GM21576 (cell line): Measurements from ENCODE around the gene OR10K2.
"Not testable (repeated sequence)": the region's sequence is repeated elsewhere in the genome, so short reads cannot be mapped to it uniquely, and the experiment has no call there.

ENCODE experiments used
- ATAC-seq: cut with Tn5 transposase; IDR thresholded peaks from one replicate; pipeline ENCODE4 v1.9.1; 2021; ENCODE audit warnings: mild to moderate bottlenecking, moderate library complexity; ENCODE audit not compliant: unreplicated experiment

The OR10K2 gene, protein sequence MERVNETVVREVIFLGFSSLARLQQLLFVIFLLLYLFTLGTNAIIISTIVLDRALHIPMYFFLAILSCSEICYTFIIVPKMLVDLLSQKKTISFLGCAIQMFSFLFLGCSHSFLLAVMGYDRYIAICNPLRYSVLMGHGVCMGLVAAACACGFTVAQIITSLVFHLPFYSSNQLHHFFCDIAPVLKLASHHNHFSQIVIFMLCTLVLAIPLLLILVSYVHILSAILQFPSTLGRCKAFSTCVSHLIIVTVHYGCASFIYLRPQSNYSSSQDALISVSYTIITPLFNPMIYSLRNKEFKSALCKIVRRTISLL

GRCh38 chr1:158426137-158426536, at the start of gene OR10K2:
TSS of gene OR10K2 (minus strand) at chr1:158426237. CDS start at chr1:158420866, 5,371 bp downstream.
- no peak for ATAC-seq

GRCh38 chr1:158471920-158472319, 45.9 kb upstream of the OR10K2 start, which contains the start of gene OR10R2:
TSS of gene OR10R2 (plus strand) at chr1:158472220. CDS start at chr1:158472326, 106 bp downstream.
- no peak for ATAC-seq

DNA sequence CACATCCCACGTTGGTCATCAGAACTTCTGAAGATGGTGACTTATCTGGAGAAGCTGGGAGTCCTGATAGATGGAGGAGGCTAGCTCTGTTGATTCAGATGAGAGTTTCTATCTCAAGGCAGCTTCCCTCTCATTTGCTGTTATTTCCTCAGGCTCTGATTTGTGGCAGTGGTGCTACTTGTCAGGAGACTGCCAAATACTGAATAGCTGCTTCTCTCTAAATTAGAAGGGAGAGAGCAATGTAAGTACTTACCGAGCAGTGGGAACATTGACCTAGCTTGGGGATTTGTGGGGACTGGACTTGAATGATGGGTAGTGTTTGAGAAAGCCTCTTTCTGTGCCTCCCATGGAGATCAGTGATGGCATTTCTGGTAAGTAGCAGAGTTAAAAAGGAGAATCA, 35.5 kb upstream of the OR10K2 start, which contains the start of gene OR10K1:
Gene OR10K1 (plus strand): TSS at position 301 of the 400 bp plus-strand sequence. CDS start 3,728 bp downstream, outside the sequence.
- ATAC-seq, result no peak

- ATAC-seq, result no peak
These were observed 32.2 kb upstream of the OR10K2 start for GRCh38 chr1:158458263-158458662.

DNA sequence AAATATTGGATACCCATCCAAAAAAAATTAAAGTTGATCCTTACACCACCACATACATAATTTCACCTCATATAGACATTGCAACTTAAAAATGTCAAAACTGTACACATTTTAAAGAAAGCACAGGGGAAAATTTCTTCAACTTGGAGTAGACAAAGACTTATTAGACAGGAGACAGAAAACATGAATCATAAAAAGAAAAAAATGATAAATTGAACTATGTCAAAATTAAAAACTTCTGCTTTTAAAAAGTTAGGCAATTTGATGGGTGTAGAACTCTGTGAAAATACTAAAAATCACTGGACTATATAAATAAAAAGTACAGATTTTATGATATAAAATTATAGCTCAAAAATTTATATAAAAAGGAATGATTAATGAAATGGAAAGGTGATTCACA, 31.2 kb upstream of the OR10K2 start:
- no peak for ATAC-seq

- no peak for ATAC-seq
These were observed 28.5 kb upstream of the OR10K2 start for GRCh38 chr1:158454537-158454936.

DNA sequence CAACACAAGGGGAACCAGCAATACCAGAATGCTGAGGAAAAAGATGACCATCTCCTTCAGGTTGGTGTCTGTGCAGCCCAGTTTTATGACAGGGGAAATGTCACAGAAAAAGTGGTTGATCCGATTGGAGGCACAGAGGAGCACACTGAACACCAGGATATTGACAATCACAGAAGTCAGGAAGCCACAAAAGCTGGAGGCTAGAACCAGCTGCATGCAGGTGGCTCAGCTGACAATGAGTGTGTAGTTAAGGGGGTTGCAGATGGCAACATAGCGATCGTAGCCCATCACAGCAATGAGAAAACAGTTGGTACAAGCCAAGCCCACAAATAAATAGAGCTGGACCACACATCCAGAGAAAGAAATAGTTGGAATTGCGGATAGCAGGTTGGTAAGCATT, 19.3 kb upstream of the OR10K2 start:
- no peak for ATAC-seq

- ATAC-seq, result no peak
These were observed 8.7 kb upstream of the OR10K2 start for GRCh38 chr1:158434741-158435140.

GRCh38 chr1:158430163-158430562, 4.1 kb upstream of the OR10K2 start:
- ATAC-seq, result not testable (repeated sequence)

DNA sequence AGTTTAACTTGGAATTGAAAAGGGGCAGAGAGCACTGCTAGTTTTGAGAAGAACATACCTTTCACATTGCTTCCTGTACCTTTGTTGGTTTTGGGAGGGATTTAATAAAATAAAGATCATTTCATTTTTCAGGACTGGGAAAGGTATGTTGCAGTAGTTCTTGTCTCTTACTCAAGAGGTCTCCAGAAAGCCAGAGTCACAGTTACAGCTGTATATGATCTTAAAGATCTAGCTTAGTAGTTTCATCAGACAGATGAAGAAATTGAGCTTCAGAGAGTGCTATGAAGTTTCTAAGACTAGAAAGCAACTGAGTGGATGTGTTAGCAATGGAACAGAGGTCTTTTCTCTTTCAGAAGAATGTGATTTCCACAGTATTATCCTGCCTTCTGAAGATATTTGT, 1.0 kb downstream of the OR10K2 start:
- no peak for ATAC-seq

DNA sequence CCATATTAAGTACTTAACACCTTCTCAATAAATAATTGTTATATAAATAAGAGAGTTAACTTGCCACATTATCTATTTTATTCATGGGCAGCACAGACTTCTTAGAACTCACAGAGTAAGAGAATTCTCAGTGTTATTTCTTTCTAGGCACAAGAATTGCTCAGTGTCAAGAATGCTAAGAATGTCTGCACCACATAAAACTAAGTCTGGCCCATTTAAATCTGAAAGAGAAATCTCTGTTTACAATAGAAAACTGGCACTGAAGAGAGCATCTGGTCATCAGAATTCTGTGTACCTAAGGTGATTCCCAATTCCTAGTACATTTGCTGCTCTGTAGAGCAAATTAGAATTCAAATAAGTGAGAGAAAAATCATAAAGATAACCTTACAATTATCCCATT, 3.8 kb downstream of the OR10K2 start:
- ATAC-seq, result no peak

DNA sequence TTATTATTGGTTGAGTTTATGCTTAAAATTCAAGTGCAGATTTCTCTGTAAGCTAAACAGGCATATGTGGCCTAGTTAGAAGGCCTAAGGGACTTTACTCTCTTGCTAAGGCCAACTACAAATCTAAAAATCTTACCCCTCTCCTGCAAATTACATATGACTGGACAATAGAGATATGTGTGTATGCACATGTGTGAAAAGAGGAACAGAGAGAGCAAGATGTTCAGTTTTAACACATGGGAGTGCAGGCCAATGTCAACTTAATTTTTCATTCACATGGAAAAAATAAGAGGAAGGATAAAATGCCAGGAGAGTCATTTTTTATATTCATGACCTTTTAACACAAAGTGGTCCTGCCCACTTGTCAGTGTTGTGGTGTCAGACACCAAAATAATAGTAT, 8.5 kb downstream of the OR10K2 start:
- ATAC-seq, result no peak

DNA sequence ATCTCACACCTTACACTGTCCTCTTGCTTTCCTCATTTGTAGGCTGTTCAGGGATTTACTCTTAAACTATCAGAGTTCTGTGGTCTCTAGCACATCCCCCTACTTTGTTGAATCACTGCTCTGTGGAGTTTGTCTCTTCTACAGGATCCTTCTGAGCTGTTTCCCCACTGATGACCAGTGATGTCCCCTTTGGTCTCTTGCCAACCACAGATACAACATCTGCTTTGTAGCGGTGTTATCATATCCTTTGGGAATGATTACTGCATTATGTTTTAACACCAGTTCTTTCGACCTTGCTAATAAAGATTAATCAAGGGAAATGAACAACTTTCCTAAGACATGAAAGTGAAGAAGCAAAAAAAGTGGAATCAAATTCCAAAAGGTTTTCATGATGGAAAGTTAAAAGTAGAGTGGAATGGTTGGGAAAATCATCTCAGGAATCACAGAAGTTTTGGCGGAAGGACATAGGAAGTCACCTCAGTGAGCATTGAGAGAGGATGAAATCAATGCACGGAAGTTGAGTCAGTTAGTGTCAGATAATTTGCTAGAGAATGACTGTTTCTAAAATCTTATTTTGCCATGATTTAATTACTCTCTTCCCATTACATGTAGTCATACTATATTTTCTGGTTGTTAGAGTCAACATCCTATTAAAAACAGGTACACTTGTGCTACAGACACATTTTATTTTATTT, 11.2 kb downstream of the OR10K2 start:
- no peak for ATAC-seq

DNA sequence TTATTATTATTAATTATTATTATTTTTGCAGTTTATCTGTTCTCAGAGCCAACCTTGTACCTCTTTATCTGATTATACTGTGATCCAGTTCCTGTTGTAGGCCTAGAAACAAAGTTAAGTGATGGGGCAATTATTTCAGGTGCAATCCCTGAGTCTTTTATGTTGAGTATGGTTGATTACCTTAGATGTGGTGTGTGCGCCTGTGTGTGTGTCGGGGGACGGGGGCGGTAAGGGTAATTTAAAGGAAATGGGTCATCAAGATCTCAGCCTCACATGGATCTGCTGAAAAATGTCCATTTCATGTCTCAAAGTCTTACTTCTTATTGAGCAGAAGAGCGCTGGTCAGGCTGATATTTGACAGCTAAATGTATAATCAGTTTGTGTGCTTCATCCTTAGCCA, 18.9 kb downstream of the OR10K2 start:
- no peak for ATAC-seq

DNA sequence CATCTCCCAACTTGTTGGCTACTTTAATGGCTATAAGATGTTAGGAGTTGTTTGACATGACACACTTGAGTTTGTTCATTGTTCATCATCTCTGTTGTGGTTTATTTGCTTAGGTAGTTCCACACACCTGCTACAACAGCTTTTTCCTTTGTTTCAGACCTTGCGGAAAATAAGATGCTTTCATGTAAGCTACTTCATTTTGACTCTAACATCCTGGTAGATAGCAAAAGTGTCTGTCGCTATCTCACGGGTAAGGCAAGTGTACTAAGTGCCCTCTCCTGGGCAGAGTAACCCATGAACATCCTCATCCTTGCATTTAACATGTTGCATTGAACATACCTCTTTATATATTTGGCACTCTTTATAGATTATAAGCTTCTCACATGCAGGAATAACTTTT, 25.2 kb downstream of the OR10K2 start:
- no peak for ATAC-seq

GRCh38 chr1:158398818-158399514, 27.1 kb downstream of the OR10K2 start, which contains the start of gene OR10T2:
TSS of gene OR10T2 (minus strand) at chr1:158399466. CDS start at chr1:158399466, 0 bp downstream.
- ATAC-seq, result no peak

GRCh38 chr1:158396646-158397045, 29.4 kb downstream of the OR10K2 start:
- ATAC-seq, result no peak

GRCh38 chr1:158393476-158393875, 32.6 kb downstream of the OR10K2 start:
- no peak for ATAC-seq

DNA sequence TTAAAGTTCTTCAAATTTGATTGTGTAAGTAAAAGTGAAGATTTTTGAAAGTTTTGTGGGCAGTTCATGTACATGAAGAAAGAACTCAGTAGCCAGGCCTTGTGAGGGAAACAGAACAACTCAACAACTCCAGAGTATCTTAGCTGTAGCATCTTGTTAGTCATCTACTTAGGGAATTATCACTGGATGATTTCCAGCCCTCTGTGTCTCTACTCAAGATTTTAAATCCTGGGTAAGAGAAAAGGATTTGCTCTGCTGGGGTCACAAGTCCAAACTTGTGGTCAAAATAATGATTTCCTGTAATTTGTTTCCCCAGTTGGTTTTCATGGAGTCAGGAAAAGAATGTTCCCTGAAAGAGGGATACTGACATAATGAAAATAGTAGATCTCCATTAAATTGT, 34.9 kb downstream of the OR10K2 start:
- ATAC-seq, result no peak

DNA sequence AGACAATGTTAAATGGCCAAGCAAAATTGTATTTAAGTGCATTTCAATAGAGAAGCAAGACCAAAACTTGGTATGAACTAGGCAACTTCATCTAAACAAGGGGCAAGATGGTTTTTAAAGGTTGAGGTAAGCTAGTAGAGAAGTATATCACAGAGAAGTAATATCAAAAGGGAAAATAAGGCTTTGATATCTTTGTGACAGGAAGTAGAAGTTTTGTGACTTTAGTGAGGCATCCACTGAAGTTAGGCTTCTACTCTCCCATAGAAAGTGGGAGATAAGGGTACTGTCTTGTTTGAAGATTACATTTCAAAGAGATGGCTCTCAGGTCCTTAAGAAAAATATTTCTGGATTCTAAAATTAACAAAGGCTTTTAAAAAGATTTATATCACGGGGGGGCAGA, 35.7 kb downstream of the OR10K2 start:
- ATAC-seq, result no peak

GRCh38 chr1:158374860-158375259, 51.2 kb downstream of the OR10K2 start:
- ATAC-seq, result no peak

GRCh38 chr1:158374101-158374500, 51.9 kb downstream of the OR10K2 start:
- not testable (repeated sequence) for ATAC-seq
